Right atrium auricular region (tissue), 2 donors: ENCODE measurements around the gene PSG1. TPM values are rescaled to one million over a fixed set of nuclear protein-coding genes. Genes with fewer than 3 reads are reported as not detected.
A peak's percentile ranks its signal among the peaks of the same experiment; 100 is the strongest.
"Not testable (repeated sequence)": the region's sequence is repeated elsewhere in the genome, so short reads cannot be mapped to it uniquely, and the experiment has no call there.

ENCODE experiments used
- DNase-seq: peaks from one replicate; pipeline ENCODE4 v3.0.0-alpha.2; 2019; ENCODE audit warnings: low spot score
- H3K27ac ChIP-seq, 2 donors: fragments of 200-600 bp; sonication (generic); 1 replicate in 1 of 2; 2 replicates in 1 of 2; pipeline ENCODE4 v1.5.1; 2016 to 2019
- H3K27me3 ChIP-seq, 2 donors: fragments of 200-600 bp; sonication (generic); one replicate each; pipeline versions ENCODE4 v1.5.1 to v1.6.0; 2017 to 2019
- H3K36me3 ChIP-seq: fragments of 200-600 bp; sonication (generic); one replicate; pipeline ENCODE4 v1.5.1; 2016
- H3K4me1 ChIP-seq, 2 donors: fragments of 200-600 bp; sonication (generic); one replicate each; pipeline versions ENCODE4 v1.5.1 to v1.6.0; 2017 to 2019
- H3K4me3 ChIP-seq, 2 donors: fragments of 200-600 bp; sonication (generic); 1 replicate in 1 of 2; 2 replicates in 1 of 2; pipeline ENCODE4 v1.5.1; 2017 to 2019; ENCODE audit warnings: mild to moderate bottlenecking in 1 of 2, moderate library complexity in 1 of 2
- H3K9me3 ChIP-seq, 2 donors: fragments of 200-600 bp; sonication (generic); one replicate each; pipeline ENCODE4 v1.5.1; 2019
- total RNA-seq, 2 donors: library from RNA; depleted of rRNA; stranded (reverse); fragments of >200 nt; gene quantifications; one replicate each; pipeline ENCODE4 v1.1.0, GENCODE V29; 2016
- TF ChIP-seq, protein P1 (sequence below), 2 donors: fragments of 200-600 bp; sonication (generic); IDR thresholded peaks; one replicate each; pipeline ENCODE4 v1.5.1; 2019; ENCODE audit warnings: antibody characterized with exemption in 2 of 2

The PSG1 gene
- total RNA-seq, 2 donors from 2014 or later: not detected

DNA sequence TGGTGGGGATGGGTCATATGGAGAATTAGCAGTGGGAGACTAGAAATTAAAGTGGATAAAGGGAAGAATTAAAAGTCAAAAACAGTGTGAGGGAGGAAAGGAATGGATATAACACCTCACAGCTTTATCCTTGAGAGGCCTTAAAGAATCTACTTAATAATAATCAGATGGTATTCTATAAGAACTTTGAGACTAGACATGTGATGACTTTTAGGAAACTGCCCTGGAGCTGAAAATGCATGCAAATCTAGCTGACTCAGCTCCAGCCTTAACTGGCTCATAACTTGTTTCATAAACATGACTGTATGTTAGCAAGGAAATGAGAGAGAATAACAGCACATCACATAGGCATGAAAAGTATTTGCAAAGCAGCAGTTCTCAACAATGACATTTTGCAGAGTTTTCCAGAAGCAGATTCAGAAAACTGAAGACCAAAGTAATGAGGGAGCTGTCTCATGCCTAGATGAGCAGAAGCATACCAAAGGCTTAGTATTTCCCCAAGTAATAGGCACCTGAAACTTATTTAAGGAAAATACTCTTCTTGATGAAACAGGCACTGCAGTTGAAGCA, 8.4 kb upstream of the PSG1 start:
- DNase-seq, H3K4me1 ChIP-seq, H3K27me3 ChIP-seq, H3K36me3 ChIP-seq, H3K4me3 ChIP-seq, H3K27ac ChIP-seq, H3K9me3 ChIP-seq: not testable (repeated sequence)

DNA sequence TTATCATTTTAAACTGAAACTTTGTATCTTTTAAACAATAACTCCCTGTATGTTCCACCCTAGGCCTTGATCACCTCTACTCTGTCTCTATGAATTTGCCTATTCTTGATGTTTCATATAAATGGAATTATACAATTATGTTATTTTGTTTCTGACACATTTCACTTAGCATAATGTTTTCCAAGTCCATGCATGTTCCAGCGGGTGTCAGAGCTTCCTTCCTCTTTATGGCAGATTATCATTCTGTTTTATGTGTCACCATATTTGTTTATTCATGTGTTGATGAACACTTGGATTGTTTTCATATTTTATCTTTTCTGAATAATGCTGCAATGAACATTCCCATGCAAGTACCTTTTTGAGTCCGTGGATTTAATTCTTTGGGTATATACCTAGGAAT, 3.2 kb upstream of the PSG1 start:
- not testable (repeated sequence) for H3K4me3 ChIP-seq, H3K9me3 ChIP-seq, H3K36me3 ChIP-seq, DNase-seq, H3K4me1 ChIP-seq, H3K27ac ChIP-seq, H3K27me3 ChIP-seq

DNA sequence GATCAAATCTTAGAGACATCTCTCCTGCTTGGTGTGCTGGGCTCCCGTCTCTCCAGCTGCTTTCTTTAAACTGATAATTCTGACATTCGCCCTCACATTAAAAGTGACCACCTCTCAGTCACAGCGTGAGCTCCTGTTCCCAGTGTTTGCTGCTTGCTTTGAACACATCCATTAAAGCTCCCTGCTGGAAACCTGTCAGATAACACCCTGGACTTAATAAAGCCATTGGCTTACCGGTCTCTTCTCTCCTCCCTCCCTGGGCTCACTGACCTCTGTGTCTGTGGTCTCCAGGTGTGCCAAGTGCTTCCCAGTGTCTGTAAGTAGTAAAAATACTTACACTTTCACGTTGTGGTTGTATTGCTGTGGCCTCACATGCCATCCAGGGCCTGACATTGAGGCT, 2.5 kb upstream of the PSG1 start:
- H3K36me3 ChIP-seq, H3K9me3 ChIP-seq, H3K27ac ChIP-seq, H3K27me3 ChIP-seq, H3K4me3 ChIP-seq, DNase-seq, H3K4me1 ChIP-seq: not testable (repeated sequence)

DNA sequence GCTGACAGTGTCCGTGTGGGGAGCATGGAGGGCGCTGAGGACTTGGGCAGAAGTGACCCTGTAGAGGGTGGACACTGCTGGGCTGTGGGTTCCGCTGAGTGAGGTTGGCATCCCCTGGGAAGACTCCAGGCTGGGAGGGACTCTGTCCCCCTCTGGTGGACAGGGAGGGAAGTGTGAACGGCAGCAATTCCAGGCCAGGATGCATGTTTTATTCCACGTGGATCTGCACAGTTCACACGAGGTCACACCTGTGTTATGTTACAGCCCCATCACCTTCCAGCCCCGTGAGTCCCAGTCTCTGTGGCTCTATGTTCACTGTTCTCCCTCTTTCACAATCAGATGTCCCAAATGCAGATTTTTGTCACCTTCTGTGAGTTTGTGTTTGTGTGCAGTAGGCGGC, 1.8 kb upstream of the PSG1 start:
- H3K4me1 ChIP-seq, H3K36me3 ChIP-seq, H3K27me3 ChIP-seq, DNase-seq, H3K27ac ChIP-seq, H3K9me3 ChIP-seq, H3K4me3 ChIP-seq: not testable (repeated sequence)
- TF ChIP-seq, protein P1, sequence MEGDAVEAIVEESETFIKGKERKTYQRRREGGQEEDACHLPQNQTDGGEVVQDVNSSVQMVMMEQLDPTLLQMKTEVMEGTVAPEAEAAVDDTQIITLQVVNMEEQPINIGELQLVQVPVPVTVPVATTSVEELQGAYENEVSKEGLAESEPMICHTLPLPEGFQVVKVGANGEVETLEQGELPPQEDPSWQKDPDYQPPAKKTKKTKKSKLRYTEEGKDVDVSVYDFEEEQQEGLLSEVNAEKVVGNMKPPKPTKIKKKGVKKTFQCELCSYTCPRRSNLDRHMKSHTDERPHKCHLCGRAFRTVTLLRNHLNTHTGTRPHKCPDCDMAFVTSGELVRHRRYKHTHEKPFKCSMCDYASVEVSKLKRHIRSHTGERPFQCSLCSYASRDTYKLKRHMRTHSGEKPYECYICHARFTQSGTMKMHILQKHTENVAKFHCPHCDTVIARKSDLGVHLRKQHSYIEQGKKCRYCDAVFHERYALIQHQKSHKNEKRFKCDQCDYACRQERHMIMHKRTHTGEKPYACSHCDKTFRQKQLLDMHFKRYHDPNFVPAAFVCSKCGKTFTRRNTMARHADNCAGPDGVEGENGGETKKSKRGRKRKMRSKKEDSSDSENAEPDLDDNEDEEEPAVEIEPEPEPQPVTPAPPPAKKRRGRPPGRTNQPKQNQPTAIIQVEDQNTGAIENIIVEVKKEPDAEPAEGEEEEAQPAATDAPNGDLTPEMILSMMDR (IDR thresholded peaks at IDR 0.05): peak in 1 of 2 donors; percentile 36

DNA sequence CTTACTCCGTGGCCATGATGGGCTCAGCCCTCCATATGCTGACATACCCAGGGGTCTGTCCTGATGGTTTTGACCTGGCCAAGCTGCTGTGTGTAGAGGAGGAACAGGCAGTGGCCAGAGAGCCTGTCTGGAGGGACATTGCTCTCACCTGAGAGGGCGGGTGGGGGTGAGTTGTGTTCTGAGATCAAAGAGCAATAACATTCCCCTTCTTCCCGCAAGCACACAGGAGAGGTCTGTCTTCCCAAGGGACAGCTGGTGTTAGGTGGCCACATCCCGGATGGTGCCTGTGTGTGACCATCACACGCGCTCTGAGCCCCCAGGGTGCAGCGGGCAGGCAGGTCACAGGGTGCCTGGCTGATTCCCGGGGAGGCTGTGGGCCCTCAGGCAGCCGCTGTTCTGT, 1.1 kb upstream of the PSG1 start:
- not testable (repeated sequence) for H3K27me3 ChIP-seq, H3K27ac ChIP-seq, H3K9me3 ChIP-seq, H3K36me3 ChIP-seq, H3K4me1 ChIP-seq, DNase-seq, H3K4me3 ChIP-seq

DNA sequence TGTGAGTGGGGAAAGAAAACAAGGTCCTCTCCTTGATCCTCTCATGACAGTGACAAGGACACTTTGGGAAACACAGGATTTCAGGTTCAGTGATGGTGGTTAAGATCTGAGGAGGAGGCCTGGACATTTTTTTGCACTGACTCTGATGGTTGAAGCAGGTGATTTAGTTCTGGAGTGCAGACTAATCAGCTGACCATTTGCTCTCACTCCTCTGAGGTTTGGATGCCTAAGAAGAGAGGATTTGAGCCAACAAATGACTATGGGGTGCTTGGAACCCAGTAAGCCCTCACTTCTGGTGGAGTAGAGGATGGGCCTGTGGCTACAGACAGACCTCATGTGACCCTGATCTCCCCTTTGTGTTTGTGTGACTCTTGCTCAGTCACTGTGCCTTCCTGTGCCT, 2.9 kb downstream of the PSG1 start:
- not testable (repeated sequence) for H3K27ac ChIP-seq, DNase-seq, H3K36me3 ChIP-seq, H3K27me3 ChIP-seq, H3K4me3 ChIP-seq, H3K9me3 ChIP-seq, H3K4me1 ChIP-seq

DNA sequence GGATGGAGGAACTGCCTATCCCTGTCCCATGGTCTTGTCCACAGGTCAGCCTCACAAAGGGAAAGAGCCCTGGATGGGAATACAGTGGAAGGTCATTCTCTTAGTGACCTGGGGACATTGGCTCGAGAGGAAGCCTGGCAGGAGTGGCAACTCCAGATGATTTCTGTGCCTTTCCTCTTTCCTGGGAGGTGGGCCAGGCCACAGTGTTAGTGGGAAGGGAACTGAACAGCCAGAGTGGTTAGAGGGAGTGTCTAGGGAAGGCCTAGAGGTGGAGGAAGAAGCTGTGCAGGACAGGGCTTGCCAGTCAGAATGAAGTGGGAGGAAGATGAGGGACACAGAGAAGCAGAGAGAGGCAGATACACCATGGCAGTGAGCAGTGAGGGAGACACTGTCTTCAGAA, 3.6 kb downstream of the PSG1 start:
- H3K4me1 ChIP-seq, H3K4me3 ChIP-seq, DNase-seq, H3K9me3 ChIP-seq, H3K27ac ChIP-seq, H3K27me3 ChIP-seq, H3K36me3 ChIP-seq: not testable (repeated sequence)

DNA sequence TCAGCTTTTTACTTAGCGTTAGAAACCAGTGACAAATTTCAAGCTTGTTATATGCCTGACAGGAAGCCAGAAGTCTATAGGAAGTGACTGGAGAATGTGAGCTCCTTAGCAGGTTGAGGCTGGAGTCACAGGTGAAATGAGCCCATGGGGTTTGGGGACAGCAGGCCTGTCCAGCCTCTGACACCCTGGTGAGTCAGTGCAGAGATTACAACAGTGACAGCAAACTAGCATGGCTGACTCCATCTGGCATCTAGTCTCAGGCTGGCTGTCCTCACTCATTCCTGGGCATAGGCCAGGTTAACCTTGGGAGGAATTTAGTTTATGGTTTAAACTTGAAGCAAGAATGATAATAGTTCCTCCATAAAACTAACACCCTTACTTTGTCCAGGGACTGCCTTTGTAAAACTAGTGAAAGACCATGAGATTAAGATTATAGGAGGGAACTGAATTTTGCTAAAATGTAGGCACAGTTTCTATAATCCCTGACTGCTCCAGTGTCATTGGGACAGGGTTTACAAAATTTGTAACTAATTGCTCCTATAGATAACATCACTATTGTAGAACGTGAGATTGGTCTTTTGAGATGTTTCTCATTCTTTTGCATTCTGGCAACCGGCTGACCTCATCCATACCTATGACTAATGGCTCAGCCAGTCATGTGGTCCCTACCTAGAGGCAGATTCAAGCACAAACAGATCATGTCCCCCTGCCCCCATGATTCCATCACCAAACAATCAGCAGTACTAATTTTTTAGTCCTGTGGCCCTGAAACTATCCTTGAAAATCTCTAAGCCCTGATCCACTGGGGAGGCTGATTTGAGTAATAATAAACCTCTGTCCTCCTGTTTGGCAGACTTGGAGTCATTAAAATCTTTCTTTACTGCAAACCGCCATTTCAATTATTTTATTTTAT, 4.4 kb downstream of the PSG1 start:
- not testable (repeated sequence) for H3K27me3 ChIP-seq, H3K36me3 ChIP-seq, H3K4me1 ChIP-seq, H3K27ac ChIP-seq, DNase-seq, H3K9me3 ChIP-seq, H3K4me3 ChIP-seq

DNA sequence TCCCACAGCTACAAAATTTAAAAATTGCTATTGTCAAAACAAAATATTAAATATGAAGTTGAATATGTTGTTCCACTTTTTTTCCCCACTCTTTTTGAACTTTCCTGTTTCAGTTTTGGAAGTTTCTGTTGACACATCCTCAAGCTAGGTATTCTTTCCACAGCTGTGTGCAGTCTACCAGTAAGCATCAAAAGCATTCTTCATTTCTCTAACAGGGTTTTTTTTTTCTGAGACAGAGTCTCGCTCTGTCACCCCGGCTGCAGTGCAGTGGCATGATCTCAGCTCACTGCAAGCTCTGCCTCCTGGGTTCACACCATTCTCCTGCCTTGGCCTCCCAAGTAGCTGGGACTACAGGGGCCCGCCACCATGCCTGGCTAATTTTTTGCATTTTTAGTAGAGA, 5.4 kb downstream of the PSG1 start:
- H3K36me3 ChIP-seq, H3K4me3 ChIP-seq, H3K4me1 ChIP-seq, DNase-seq, H3K27ac ChIP-seq, H3K27me3 ChIP-seq, H3K9me3 ChIP-seq: not testable (repeated sequence)

DNA sequence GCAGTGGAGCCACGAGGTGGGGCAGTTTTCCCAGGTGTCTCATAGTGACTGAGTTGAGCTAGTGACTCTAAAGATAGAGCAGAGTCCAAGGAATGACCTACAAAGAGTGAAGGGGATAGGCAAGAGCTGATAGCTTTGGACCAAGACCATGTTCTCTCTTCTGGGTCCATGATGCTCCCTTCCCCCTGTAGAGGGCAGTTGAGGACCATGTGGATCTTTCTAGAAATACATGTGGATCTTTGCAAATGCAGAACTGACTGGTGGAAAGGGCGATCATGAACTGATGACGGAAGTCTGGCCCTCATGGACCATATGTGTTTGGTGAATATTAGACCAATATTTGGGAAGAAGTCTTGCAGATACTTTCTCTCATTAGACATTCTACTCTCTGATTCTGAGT, 6.9 kb downstream of the PSG1 start:
- H3K9me3 ChIP-seq: no peaks in the 10 kb centered on the region
- no peak for DNase-seq
- no peaks in the 10 kb centered on the region for H3K36me3 ChIP-seq
- H3K27me3 ChIP-seq: no peaks in the 10 kb centered on the region
- no peak overlapping the region for H3K27ac ChIP-seq
- no peaks in the 10 kb centered on the region for H3K4me1 ChIP-seq
- TF ChIP-seq, protein P1 (IDR thresholded peaks at IDR 0.05): no peak
- H3K4me3 ChIP-seq: no peak overlapping the region
